Adipocyte (in vitro differentiated cells): ENCODE data around the gene MLLT1.
A peak's percentile ranks its signal among the peaks of the same experiment; 100 is the strongest.

Source experiments
- DNase-seq: peaks from one replicate; pipeline ENCODE4 v3.0.0-alpha.2; 2015; ENCODE audit warnings: low read depth
- H3K27me3 ChIP-seq: replicated peaks from 2 replicates; pipeline ENCODE4 v1.7.0; 2013; ENCODE audit warnings: mild to moderate bottlenecking, low read length, moderate library complexity; ENCODE audit not compliant: control insufficient read depth, insufficient read depth
- H3K36me3 ChIP-seq: 2 replicates; pipeline ENCODE4 v1.7.0; 2013; ENCODE audit warnings: low read length, mild to moderate bottlenecking, moderate library complexity; ENCODE audit not compliant: control insufficient read depth, insufficient read depth, severe bottlenecking
- H3K4me1 ChIP-seq: 2 replicates; pipeline ENCODE4 v1.7.0; 2013; ENCODE audit warnings: mild to moderate bottlenecking, low read length, moderate library complexity; ENCODE audit not compliant: control insufficient read depth, insufficient read depth
- H3K4me3 ChIP-seq: 2 replicates; pipeline ENCODE4 v1.7.0; 2013; ENCODE audit warnings: mild to moderate bottlenecking, low read length, moderate library complexity
- H3K9ac ChIP-seq: 2 replicates; pipeline ENCODE4 v1.7.0; 2013; ENCODE audit warnings: mild to moderate bottlenecking, low read length, moderate library complexity
- H3K9me3 ChIP-seq: 2 replicates; pipeline ENCODE4 v1.7.0; 2013; ENCODE audit warnings: mild to moderate bottlenecking, low read length, moderate library complexity; ENCODE audit not compliant: control insufficient read depth

MLLT1 gene

GRCh38 chr19:6218491-6219146 is 61.2 kb downstream of the MLLT1 start:
- H3K27me3 ChIP-seq, result no peaks in the 10 kb centered on the region
- no peak overlapping the region for H3K9ac ChIP-seq
- H3K9me3 ChIP-seq, result no peaks in the 10 kb centered on the region
- no peak overlapping the region for H3K4me3 ChIP-seq
- H3K36me3 ChIP-seq, result peaks cover 17% of the 10 kb centered on the region
- peaks cover 28% of the 10 kb centered on the region for H3K4me1 ChIP-seq
- DNase-seq, result peak; percentile 90

- DNase-seq, result no peak
- H3K9ac ChIP-seq, result no peak overlapping the region
- H3K9me3 ChIP-seq, result no peaks in the 10 kb centered on the region
- no peak overlapping the region for H3K4me3 ChIP-seq
- peaks cover 17% of the 10 kb centered on the region for H3K36me3 ChIP-seq
- H3K4me1 ChIP-seq, result peaks cover 28% of the 10 kb centered on the region
- H3K27me3 ChIP-seq, result no peaks in the 10 kb centered on the region
These were observed 61.9 kb downstream of the MLLT1 start for GRCh38 chr19:6217752-6218334.

GRCh38 chr19:6216996-6217751 is 62.6 kb downstream of the MLLT1 start:
- Histone ChIP-seq H3K36me3 (peaks cover 19% of the 10 kb centered on the region), H3K4me1 (peaks cover 28% of the 10 kb centered on the region), H3K9me3 (no peaks in the 10 kb centered on the region), H3K9ac (no peak overlapping the region), H3K27me3 (no peaks in the 10 kb centered on the region), H3K4me3 (no peak overlapping the region)
- DNase-seq, result no peak

GRCh38 chr19:6216236-6216995 is 63.4 kb downstream of the MLLT1 start:
- Histone ChIP-seq H3K9ac (no peak overlapping the region), H3K36me3 (peaks cover 13% of the 10 kb centered on the region), H3K4me1 (peaks cover 28% of the 10 kb centered on the region), H3K27me3 (no peaks in the 10 kb centered on the region), H3K9me3 (no peaks in the 10 kb centered on the region), H3K4me3 (no peak overlapping the region)
- no peak for DNase-seq

- DNase-seq, result no peak
- H3K9ac ChIP-seq, result no peak overlapping the region
- H3K9me3 ChIP-seq, result no peaks in the 10 kb centered on the region
- no peaks in the 10 kb centered on the region for H3K27me3 ChIP-seq
- H3K36me3 ChIP-seq, result peaks cover 9% of the 10 kb centered on the region
- no peak overlapping the region for H3K4me3 ChIP-seq
- H3K4me1 ChIP-seq, result peaks cover 23% of the 10 kb centered on the region
These were observed 64.0 kb downstream of the MLLT1 start for GRCh38 chr19:6215701-6216235.

GRCh38 chr19:6214881-6215541 is 64.8 kb downstream of the MLLT1 start:
- Histone ChIP-seq H3K36me3 (peaks cover 13% of the 10 kb centered on the region), H3K9me3 (no peaks in the 10 kb centered on the region), H3K9ac (no peak overlapping the region), H3K27me3 (no peaks in the 10 kb centered on the region), H3K4me1 (peaks cover 15% of the 10 kb centered on the region), H3K4me3 (no peak overlapping the region)
- no peak for DNase-seq

- no peak for DNase-seq
- peaks cover 5% of the 10 kb centered on the region for H3K4me1 ChIP-seq
These were observed 65.8 kb downstream of the MLLT1 start for GRCh38 chr19:6213696-6214641.

GRCh38 chr19:6213266-6213595 is 66.5 kb downstream of the MLLT1 start:
- no peak overlapping the region for H3K9ac ChIP-seq
- H3K36me3 ChIP-seq, result peaks cover 13% of the 10 kb centered on the region
- DNase-seq, result no peak
- H3K4me1 ChIP-seq, result no peaks in the 10 kb centered on the region
- no peaks in the 10 kb centered on the region for H3K27me3 ChIP-seq
- no peaks in the 10 kb centered on the region for H3K9me3 ChIP-seq
- no peak overlapping the region for H3K4me3 ChIP-seq

More at GRCh38 chr19:6213696-6214641, 65.8 kb downstream of the MLLT1 start:
- Histone ChIP-seq H3K27me3 (no peaks in the 10 kb centered on the region), H3K36me3 (peaks cover 13% of the 10 kb centered on the region), H3K9me3 (no peaks in the 10 kb centered on the region), H3K4me3 (no peak overlapping the region), H3K9ac (no peak overlapping the region)

- Histone ChIP-seq H3K4me3 (no peak overlapping the region), H3K27me3 (no peaks in the 10 kb centered on the region), H3K9me3 (no peaks in the 10 kb centered on the region), H3K9ac (no peak overlapping the region), H3K4me1 (no peaks in the 10 kb centered on the region), H3K36me3 (peaks cover 13% of the 10 kb centered on the region)
- DNase-seq, result no peak
These were observed 67.1 kb downstream of the MLLT1 start for GRCh38 chr19:6212403-6213265.
